GM23248 (cell line): ENCODE results near the gene OGT. TPM values are rescaled to one million over a fixed set of nuclear protein-coding genes. Genes with fewer than 3 reads are reported as not detected.

Experiments
- DNase-seq: peaks from one replicate; pipeline ENCODE4 v3.0.0-alpha.2; 2015
- H2AFZ ChIP-seq: fragments of 200-600 bp; sonication (generic); 2 replicates; pipeline ENCODE4 v1.6.1; 2016; ENCODE audit warnings: antibody characterized with exemption
- H3F3A ChIP-seq: fragments of 200-600 bp; sonication (generic); 2 replicates; pipeline ENCODE4 v1.6.1; 2016; ENCODE audit warnings: mild to moderate bottlenecking, antibody characterized with exemption, mixed run types; ENCODE audit not compliant: insufficient read depth
- H3K27ac ChIP-seq: fragments of 200-600 bp; sonication (generic); 2 replicates; pipeline ENCODE4 v1.5.1; 2016; ENCODE audit warnings: mild to moderate bottlenecking
- H3K27me3 ChIP-seq: fragments of 200-600 bp; sonication (generic); replicated peaks from 2 replicates; pipeline ENCODE4 v1.6.1; 2016; ENCODE audit warnings: mild to moderate bottlenecking; ENCODE audit not compliant: insufficient read depth
- H3K36me3 ChIP-seq: fragments of 200-600 bp; sonication (generic); 2 replicates; pipeline ENCODE4 v1.6.1; 2016; ENCODE audit warnings: low read depth, mild to moderate bottlenecking
- H3K4me1 ChIP-seq: fragments of 200-600 bp; sonication (generic); 2 replicates; pipeline ENCODE4 v1.6.1; 2016; ENCODE audit warnings: mild to moderate bottlenecking; ENCODE audit not compliant: insufficient read depth
- H3K4me2 ChIP-seq: fragments of 200-600 bp; sonication (generic); one replicate; pipeline ENCODE4 v1.6.1; 2016; ENCODE audit warnings: mild to moderate bottlenecking; ENCODE audit not compliant: unreplicated experiment
- H3K4me3 ChIP-seq: fragments of 200-600 bp; sonication (generic); 2 replicates; pipeline ENCODE4 v1.5.1; 2016; ENCODE audit warnings: mild to moderate bottlenecking
- H3K79me2 ChIP-seq: fragments of 200-600 bp; sonication (generic); 2 replicates; pipeline ENCODE4 v1.6.1; 2016; ENCODE audit warnings: mild to moderate bottlenecking; ENCODE audit not compliant: insufficient read depth
- H3K9ac ChIP-seq: fragments of 200-600 bp; sonication (generic); 2 replicates; pipeline ENCODE4 v1.6.1; 2016; ENCODE audit warnings: mild to moderate bottlenecking
- H3K9me2 ChIP-seq: fragments of 200-600 bp; sonication (generic); 2 replicates; pipeline ENCODE4 v1.6.1; 2016; ENCODE audit warnings: mixed run types, mild to moderate bottlenecking, moderate library complexity; ENCODE audit not compliant: insufficient read depth
- H3K9me3 ChIP-seq: fragments of 200-600 bp; sonication (generic); one replicate; pipeline ENCODE4 v1.6.1; 2017; ENCODE audit warnings: low read depth
- H4K20me1 ChIP-seq: fragments of 200-600 bp; sonication (generic); 2 replicates; pipeline ENCODE4 v1.6.0; 2016; ENCODE audit not compliant: insufficient read depth
- EZH2 ChIP-seq: fragments of 200-600 bp; sonication (generic); IDR thresholded peaks from 2 replicates; pipeline ENCODE4 v1.6.1; 2018; ENCODE audit warnings: antibody characterized with exemption, mild to moderate bottlenecking; ENCODE audit not compliant: insufficient read depth, poor library complexity, severe bottlenecking
- EZH2phosphoT487 ChIP-seq: fragments of 200-600 bp; sonication (generic); IDR thresholded peaks from 2 replicates; pipeline ENCODE4 v1.6.1; 2018; ENCODE audit warnings: antibody characterized with exemption, moderate library complexity, mild to moderate bottlenecking, low read depth; ENCODE audit not compliant: insufficient read depth
- WGBS, 2 experiments: methylation state at CpG; one replicate each; pipeline ENCODE4 v1.1.6; 2015 to 2017; ENCODE audit warnings: low lambda C conversion rate in 2 of 2, low coverage in 1 of 2; ENCODE audit errors: missing lambda C conversion rate in 2 of 2; 5-methylcytosine and 5-hydroxymethylcytosine counted together
- in situ Hi-C: fragments of 300-500 bp; cut with MboI; formaldehyde crosslinking; loops from 2 replicates; pipeline ENCODE4 v1.15.0; 2020
- polyA plus RNA-seq: library from polyadenylated mRNA; unstranded; fragments of >200 nt; fragmentation: Nextera tagmentation; extraction: Ambion mirVana; gene quantifications from 2 replicates; pipeline ENCODE4 v1.2.1, GENCODE V29; 2016
- total RNA-seq: library from RNA; depleted of rRNA; stranded (reverse); fragments of >200 nt; shearing (Covaris generic); gene quantifications from 2 replicates; pipeline ENCODE4 v1.2.3, GENCODE V29; 2014

Gene OGT
- total and polyA plus RNA-seq, 2 experiments from 2014 or later = 42.1 to 97.1 TPM

- WGBS, 2 experiments = 79 to 90% methylated on average over 1 to 3 of the region's 3 CpGs
- H2AFZ ChIP-seq = no peak overlapping the region
- no peak overlapping the region for H3K4me3 ChIP-seq
- H4K20me1 ChIP-seq = no peaks in the 10 kb centered on the region
- no peaks in the 10 kb centered on the region for H3K4me1 ChIP-seq
- H3K9me3 ChIP-seq = no peaks in the 10 kb centered on the region
- in situ Hi-C loops = no loop called here
- DNase-seq = no peak
- H3K9ac ChIP-seq = no peak overlapping the region
- H3K36me3 ChIP-seq = no peaks in the 10 kb centered on the region
- H3K27me3 ChIP-seq = no peaks in the 10 kb centered on the region
- H3K27ac ChIP-seq = no peak overlapping the region
- no peak for TF ChIP-seq EZH2
- TF ChIP-seq EZH2phosphoT487 = no peak
- no peaks in the 10 kb centered on the region for H3F3A ChIP-seq
- H3K79me2 ChIP-seq = no peaks in the 10 kb centered on the region
- no peaks in the 10 kb centered on the region for H3K9me2 ChIP-seq
- no peak overlapping the region for H3K4me2 ChIP-seq
Observed at GRCh38 chrX:71525316-71525715, 7.6 kb upstream of the OGT start.

DNA sequence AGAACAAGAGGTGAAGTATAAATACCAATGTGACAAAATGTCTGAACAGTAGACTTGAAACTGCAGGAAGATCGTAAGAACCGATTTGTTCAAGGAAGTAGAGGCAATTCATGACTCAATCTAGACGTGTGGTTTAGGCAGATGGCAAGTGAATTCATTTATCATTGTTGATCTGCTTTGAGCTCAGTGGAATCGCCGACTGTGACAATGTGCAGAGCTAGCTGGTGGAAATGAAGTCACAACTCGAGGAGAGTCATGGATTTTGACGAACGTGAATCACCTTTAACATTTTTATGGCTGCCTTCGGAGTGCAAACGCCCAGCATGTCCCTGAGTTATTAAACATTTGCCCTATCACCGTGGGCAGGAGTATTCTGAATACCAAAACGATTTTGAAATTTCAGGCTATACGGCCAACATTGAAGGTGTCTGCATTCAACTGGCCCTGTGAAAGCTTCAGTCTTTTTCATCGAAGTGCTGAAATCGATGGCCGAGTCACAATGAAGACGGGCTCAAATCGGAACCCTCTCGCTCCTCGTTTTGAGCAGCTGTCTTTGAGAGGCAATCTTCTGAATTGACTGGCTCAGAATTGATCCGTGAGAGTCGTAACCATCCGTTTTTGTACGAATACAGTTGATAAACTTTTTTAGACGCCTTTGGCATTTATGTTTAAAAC lies 689 bp upstream of the OGT start:
- no peaks in the 10 kb centered on the region for H3K9me2 ChIP-seq
- H3K27ac ChIP-seq = peak overlapping the region; percentile 88
- H3K27me3 ChIP-seq = no peaks in the 10 kb centered on the region
- no peaks in the 10 kb centered on the region; the same call in 1 of the 2 replicates for H3K4me1 ChIP-seq
- H3K36me3 ChIP-seq = no peaks in the 10 kb centered on the region
- H3K9ac ChIP-seq = peak overlapping the region; percentile 99
- H3K79me2 ChIP-seq = peaks cover 43% of the 10 kb centered on the region
- peak overlapping the region; percentile 99 for H3K4me3 ChIP-seq
- H3K9me3 ChIP-seq = no peaks in the 10 kb centered on the region
- peaks cover 19% of the 10 kb centered on the region for H3F3A ChIP-seq
- peak; percentile 75 for DNase-seq
- in situ Hi-C loops = no loop called here
- TF ChIP-seq EZH2 (no peak), EZH2phosphoT487 (no peak)
- peak overlapping the region; percentile 87 for H2AFZ ChIP-seq
- H4K20me1 ChIP-seq = no peaks in the 10 kb centered on the region
- peak overlapping the region; percentile 96 for H3K4me2 ChIP-seq
- 0 to 2% methylated on average over 25 of the region's 25 CpGs for WGBS, 2 experiments

DNA sequence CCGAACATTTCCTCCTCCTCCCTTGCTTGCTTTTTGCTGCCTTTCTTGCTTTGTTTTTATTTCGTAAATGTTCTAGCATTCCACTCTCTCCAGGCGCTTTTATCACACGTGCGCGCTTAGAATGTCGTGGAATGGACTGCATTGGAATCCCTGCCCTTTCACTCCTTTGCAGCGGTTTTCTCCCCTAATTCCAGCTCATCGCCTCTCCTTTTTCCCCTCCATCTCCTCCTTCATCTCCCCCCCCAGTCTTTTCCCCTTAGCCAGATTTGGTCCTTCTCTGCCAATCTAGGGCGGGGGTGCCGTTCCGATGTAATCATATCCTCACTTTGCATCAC lies 579 bp downstream of the OGT start:
- H3K27ac ChIP-seq = peak overlapping the region; percentile 88
- H3K36me3 ChIP-seq = 0 out of 2 replicates have a peak, but pooled peaks cover 4% of the 10 kb centered on the region
- H2AFZ ChIP-seq = peak overlapping the region; percentile 60; the same call in 1 of the 2 replicates
- in situ Hi-C loops = no loop called here
- DNase-seq = no peak
- peaks cover 4% of the 10 kb centered on the region for H4K20me1 ChIP-seq
- 0 to 1% methylated on average over 7 to 12 of the region's 12 CpGs for WGBS, 2 experiments
- H3K4me2 ChIP-seq = peak overlapping the region; percentile 88
- no peaks in the 10 kb centered on the region for H3K27me3 ChIP-seq
- peak overlapping the region; percentile 99 for H3K4me3 ChIP-seq
- peak overlapping the region; percentile 99 for H3K9ac ChIP-seq
- TF ChIP-seq EZH2 (no peak), EZH2phosphoT487 (no peak)
- no peaks in the 10 kb centered on the region for H3K9me3 ChIP-seq
- no peaks in the 10 kb centered on the region for H3K9me2 ChIP-seq
- H3K4me1 ChIP-seq = peaks cover 4% of the 10 kb centered on the region; the same call in 1 of the 2 replicates
- H3F3A ChIP-seq = peaks cover 19% of the 10 kb centered on the region
- peaks cover 56% of the 10 kb centered on the region for H3K79me2 ChIP-seq

GRCh38 chrX:71533851-71534561 lies 1.1 kb downstream of the OGT start:
- TF ChIP-seq EZH2phosphoT487 (no peak), EZH2 (no peak)
- H3K9ac ChIP-seq = peak overlapping the region; percentile 99
- H3K4me1 ChIP-seq = peaks cover 9% of the 10 kb centered on the region
- peak overlapping the region; percentile 88 for H3K27ac ChIP-seq
- no peaks in the 10 kb centered on the region for H3K9me3 ChIP-seq
- H3K9me2 ChIP-seq = no peaks in the 10 kb centered on the region
- peak; percentile 59 for DNase-seq
- in situ Hi-C loops = no loop called here
- H3F3A ChIP-seq = peaks cover 19% of the 10 kb centered on the region
- H3K79me2 ChIP-seq = peaks cover 61% of the 10 kb centered on the region
- H4K20me1 ChIP-seq = peaks cover 4% of the 10 kb centered on the region
- H3K27me3 ChIP-seq = no peaks in the 10 kb centered on the region
- H3K4me3 ChIP-seq = peak overlapping the region; percentile 99
- peaks cover 4% of the 10 kb centered on the region; the same call in 1 of the 2 replicates for H3K36me3 ChIP-seq
- 1% methylated on average over 30 to 31 of the region's 31 CpGs for WGBS, 2 experiments
- no peak overlapping the region; the same call in 1 of the 2 replicates for H2AFZ ChIP-seq
- H3K4me2 ChIP-seq = peak overlapping the region; percentile 88
